ENCODE data around the gene TMEM89.

Gene TMEM89

GRCh38 chr3:48591886-48592518 is 29.6 kb downstream of the TMEM89 start:
- H3K36me3 ChIP-seq (ENCODE audit: control insufficient read depth, insufficient read depth, low read length): no peaks in the 10 kb centered on the region
- H3K9me3 ChIP-seq (ENCODE audit: control insufficient read depth, low read length): no peaks in the 10 kb centered on the region
- H3K4me3 ChIP-seq (ENCODE audit: low read length): no peak overlapping the region
- H3K4me1 ChIP-seq (ENCODE audit: control insufficient read depth, insufficient read depth, low read length): peaks cover 19% of the 10 kb centered on the region
- H3K27me3 ChIP-seq (ENCODE audit: control insufficient read depth, insufficient read depth, low read length): peaks cover 42% of the 10 kb centered on the region
- no peak overlapping the region for H3K9ac ChIP-seq (ENCODE audit: low read length)

GRCh38 chr3:48591436-48591835 is 30.1 kb downstream of the TMEM89 start:
- Histone ChIP-seq H3K9me3 (ENCODE audit: control insufficient read depth, low read length) (no peaks in the 10 kb centered on the region), H3K4me1 (ENCODE audit: control insufficient read depth, insufficient read depth, low read length) (peaks cover 19% of the 10 kb centered on the region), H3K36me3 (ENCODE audit: control insufficient read depth, insufficient read depth, low read length) (no peaks in the 10 kb centered on the region), H3K4me3 (ENCODE audit: low read length) (no peak overlapping the region), H3K9ac (ENCODE audit: low read length) (no peak overlapping the region), H3K27me3 (ENCODE audit: control insufficient read depth, insufficient read depth, low read length) (peaks cover 42% of the 10 kb centered on the region)

- Histone ChIP-seq H3K27me3 (ENCODE audit: control insufficient read depth, insufficient read depth, low read length) (peaks cover 18% of the 10 kb centered on the region), H3K9me3 (ENCODE audit: control insufficient read depth, low read length) (no peaks in the 10 kb centered on the region), H3K9ac (ENCODE audit: low read length) (no peak overlapping the region), H3K4me3 (ENCODE audit: low read length) (no peak overlapping the region), H3K36me3 (ENCODE audit: control insufficient read depth, insufficient read depth, low read length) (no peaks in the 10 kb centered on the region), H3K4me1 (ENCODE audit: control insufficient read depth, insufficient read depth, low read length) (no peaks in the 10 kb centered on the region)
Observed at GRCh38 chr3:48588230-48588629, 33.3 kb downstream of the TMEM89 start.

- Histone ChIP-seq H3K4me1 (ENCODE audit: control insufficient read depth, insufficient read depth, low read length) (no peaks in the 10 kb centered on the region), H3K9ac (ENCODE audit: low read length) (no peak overlapping the region), H3K9me3 (ENCODE audit: control insufficient read depth, low read length) (no peaks in the 10 kb centered on the region), H3K36me3 (ENCODE audit: control insufficient read depth, insufficient read depth, low read length) (no peaks in the 10 kb centered on the region), H3K27me3 (ENCODE audit: control insufficient read depth, insufficient read depth, low read length) (peaks cover 17% of the 10 kb centered on the region), H3K4me3 (ENCODE audit: low read length) (no peak overlapping the region)
Observed at GRCh38 chr3:48587686-48588085, 33.9 kb downstream of the TMEM89 start.

GRCh38 chr3:48585411-48585810 is 36.2 kb downstream of the TMEM89 start:
- H3K4me1 ChIP-seq (ENCODE audit: control insufficient read depth, insufficient read depth, low read length): no peaks in the 10 kb centered on the region

GRCh38 chr3:48584836-48585235 is 36.7 kb downstream of the TMEM89 start:
- H3K9me3 ChIP-seq (ENCODE audit: control insufficient read depth, low read length): no peaks in the 10 kb centered on the region
- peaks cover 17% of the 10 kb centered on the region for H3K27me3 ChIP-seq (ENCODE audit: control insufficient read depth, insufficient read depth, low read length)
- no peaks in the 10 kb centered on the region for H3K36me3 ChIP-seq (ENCODE audit: control insufficient read depth, insufficient read depth, low read length)
- no peaks in the 10 kb centered on the region for H3K4me1 ChIP-seq (ENCODE audit: control insufficient read depth, insufficient read depth, low read length)
- no peak overlapping the region for H3K9ac ChIP-seq (ENCODE audit: low read length)
- no peak overlapping the region for H3K4me3 ChIP-seq (ENCODE audit: low read length)

More at GRCh38 chr3:48585411-48585810, 36.2 kb downstream of the TMEM89 start:
- H3K4me3 ChIP-seq (ENCODE audit: low read length): no peak overlapping the region
- no peaks in the 10 kb centered on the region for H3K9me3 ChIP-seq (ENCODE audit: control insufficient read depth, low read length)
- H3K27me3 ChIP-seq (ENCODE audit: control insufficient read depth, insufficient read depth, low read length): peaks cover 17% of the 10 kb centered on the region
- H3K9ac ChIP-seq (ENCODE audit: low read length): no peak overlapping the region
- no peaks in the 10 kb centered on the region for H3K36me3 ChIP-seq (ENCODE audit: control insufficient read depth, insufficient read depth, low read length)

GRCh38 chr3:48581621-48582481 is 39.7 kb downstream of the TMEM89 start:
- Histone ChIP-seq H3K4me3 (ENCODE audit: low read length) (no peak overlapping the region), H3K36me3 (ENCODE audit: control insufficient read depth, insufficient read depth, low read length) (no peaks in the 10 kb centered on the region), H3K9me3 (ENCODE audit: control insufficient read depth, low read length) (no peaks in the 10 kb centered on the region), H3K4me1 (ENCODE audit: control insufficient read depth, insufficient read depth, low read length) (no peaks in the 10 kb centered on the region), H3K27me3 (ENCODE audit: control insufficient read depth, insufficient read depth, low read length) (no peaks in the 10 kb centered on the region), H3K9ac (ENCODE audit: low read length) (no peak overlapping the region)

- H3K4me3 ChIP-seq (ENCODE audit: low read length): no peak overlapping the region
- H3K9ac ChIP-seq (ENCODE audit: low read length): no peak overlapping the region
- no peaks in the 10 kb centered on the region for H3K36me3 ChIP-seq (ENCODE audit: control insufficient read depth, insufficient read depth, low read length)
- no peaks in the 10 kb centered on the region for H3K27me3 ChIP-seq (ENCODE audit: control insufficient read depth, insufficient read depth, low read length)
- H3K4me1 ChIP-seq (ENCODE audit: control insufficient read depth, insufficient read depth, low read length): no peaks in the 10 kb centered on the region
- no peaks in the 10 kb centered on the region for H3K9me3 ChIP-seq (ENCODE audit: control insufficient read depth, low read length)
Observed at GRCh38 chr3:48576647-48577046, 44.9 kb downstream of the TMEM89 start.

GRCh38 chr3:48575366-48575765 is 46.2 kb downstream of the TMEM89 start:
- Histone ChIP-seq H3K4me1 (ENCODE audit: control insufficient read depth, insufficient read depth, low read length) (no peaks in the 10 kb centered on the region), H3K9ac (ENCODE audit: low read length) (no peak overlapping the region), H3K4me3 (ENCODE audit: low read length) (no peak overlapping the region), H3K27me3 (ENCODE audit: control insufficient read depth, insufficient read depth, low read length) (no peaks in the 10 kb centered on the region), H3K9me3 (ENCODE audit: control insufficient read depth, low read length) (no peaks in the 10 kb centered on the region), H3K36me3 (ENCODE audit: control insufficient read depth, insufficient read depth, low read length) (no peaks in the 10 kb centered on the region)

- H3K27me3 ChIP-seq (ENCODE audit: control insufficient read depth, insufficient read depth, low read length): no peaks in the 10 kb centered on the region
- H3K9me3 ChIP-seq (ENCODE audit: control insufficient read depth, low read length): no peaks in the 10 kb centered on the region
- H3K36me3 ChIP-seq (ENCODE audit: control insufficient read depth, insufficient read depth, low read length): no peaks in the 10 kb centered on the region
- H3K4me3 ChIP-seq (ENCODE audit: low read length): no peak overlapping the region
- no peaks in the 10 kb centered on the region for H3K4me1 ChIP-seq (ENCODE audit: control insufficient read depth, insufficient read depth, low read length)
- no peak overlapping the region for H3K9ac ChIP-seq (ENCODE audit: low read length)
Observed at GRCh38 chr3:48573973-48574585, 47.5 kb downstream of the TMEM89 start.

- H3K4me1 ChIP-seq (ENCODE audit: control insufficient read depth, insufficient read depth, low read length): no peaks in the 10 kb centered on the region
- no peaks in the 10 kb centered on the region for H3K36me3 ChIP-seq (ENCODE audit: control insufficient read depth, insufficient read depth, low read length)
- no peaks in the 10 kb centered on the region for H3K27me3 ChIP-seq (ENCODE audit: control insufficient read depth, insufficient read depth, low read length)
- H3K9ac ChIP-seq (ENCODE audit: low read length): no peak overlapping the region
- H3K4me3 ChIP-seq (ENCODE audit: low read length): no peak overlapping the region
- no peaks in the 10 kb centered on the region for H3K9me3 ChIP-seq (ENCODE audit: control insufficient read depth, low read length)
Observed at GRCh38 chr3:48572517-48572916, 49.1 kb downstream of the TMEM89 start.

- no peaks in the 10 kb centered on the region for H3K9me3 ChIP-seq (ENCODE audit: control insufficient read depth, low read length)
- no peaks in the 10 kb centered on the region for H3K27me3 ChIP-seq (ENCODE audit: control insufficient read depth, insufficient read depth, low read length)
- H3K4me1 ChIP-seq (ENCODE audit: control insufficient read depth, insufficient read depth, low read length): no peaks in the 10 kb centered on the region
- no peaks in the 10 kb centered on the region for H3K36me3 ChIP-seq (ENCODE audit: control insufficient read depth, insufficient read depth, low read length)
- H3K9ac ChIP-seq (ENCODE audit: low read length): no peak overlapping the region
- no peak overlapping the region for H3K4me3 ChIP-seq (ENCODE audit: low read length)
Observed at GRCh38 chr3:48571938-48572337, 49.6 kb downstream of the TMEM89 start.

Data from mucosa of stomach (tissue), 1 donor.